ENCODE data around the gene PADI1.

PADI1 gene

DNA sequence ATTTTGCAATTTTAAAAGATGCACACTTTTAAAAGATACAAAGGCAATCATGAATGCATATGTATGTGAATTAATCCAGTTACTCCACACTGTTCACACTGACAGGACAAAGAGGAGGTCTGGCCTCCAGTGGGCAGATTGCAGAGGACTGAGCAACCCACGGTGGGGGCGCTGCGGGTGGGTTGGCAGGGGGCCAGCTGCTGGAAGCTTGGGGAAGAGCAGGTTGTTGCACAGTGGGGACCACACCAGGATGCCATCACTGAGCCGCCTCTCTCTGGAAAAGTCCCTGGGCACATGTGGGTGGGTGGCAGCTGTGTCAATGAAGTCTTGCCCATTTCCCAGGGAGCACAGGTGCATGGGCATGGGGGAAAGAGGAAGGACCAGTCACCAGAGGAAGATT, 90.4 kb downstream of the PADI1 start:
- in situ Hi-C loops (cut with MboI; ENCODE audit: low sequenced_read_pairs, unreplicated experiment): no loop called here

More for the DNA sequence above, 90.4 kb downstream of the PADI1 start:
- DNase-seq (ENCODE audit: low spot score): no peak
- TF ChIP-seq, protein P1, sequence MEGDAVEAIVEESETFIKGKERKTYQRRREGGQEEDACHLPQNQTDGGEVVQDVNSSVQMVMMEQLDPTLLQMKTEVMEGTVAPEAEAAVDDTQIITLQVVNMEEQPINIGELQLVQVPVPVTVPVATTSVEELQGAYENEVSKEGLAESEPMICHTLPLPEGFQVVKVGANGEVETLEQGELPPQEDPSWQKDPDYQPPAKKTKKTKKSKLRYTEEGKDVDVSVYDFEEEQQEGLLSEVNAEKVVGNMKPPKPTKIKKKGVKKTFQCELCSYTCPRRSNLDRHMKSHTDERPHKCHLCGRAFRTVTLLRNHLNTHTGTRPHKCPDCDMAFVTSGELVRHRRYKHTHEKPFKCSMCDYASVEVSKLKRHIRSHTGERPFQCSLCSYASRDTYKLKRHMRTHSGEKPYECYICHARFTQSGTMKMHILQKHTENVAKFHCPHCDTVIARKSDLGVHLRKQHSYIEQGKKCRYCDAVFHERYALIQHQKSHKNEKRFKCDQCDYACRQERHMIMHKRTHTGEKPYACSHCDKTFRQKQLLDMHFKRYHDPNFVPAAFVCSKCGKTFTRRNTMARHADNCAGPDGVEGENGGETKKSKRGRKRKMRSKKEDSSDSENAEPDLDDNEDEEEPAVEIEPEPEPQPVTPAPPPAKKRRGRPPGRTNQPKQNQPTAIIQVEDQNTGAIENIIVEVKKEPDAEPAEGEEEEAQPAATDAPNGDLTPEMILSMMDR (IDR thresholded peaks at IDR 0.05; ENCODE audit: borderline replicate concordance, control extremely low read depth, extremely low read depth, insufficient read depth, missing control alignments): no peak

All from GM13976 (cell line).